B cell (primary cell): ENCODE results near the gene VAC14.
"Not testable (repeated sequence)": the region's sequence is repeated elsewhere in the genome, so short reads cannot be mapped to it uniquely, and the experiment has no call there.

Source experiments
- EZH2 ChIP-seq: IDR thresholded peaks from 2 replicates; pipeline ENCODE4 v1.6.1; 2012; ENCODE audit warnings: borderline replicate concordance, low read depth, mild to moderate bottlenecking, moderate library complexity, low read length; ENCODE audit not compliant: insufficient read depth, poor library complexity, severe bottlenecking
- TF ChIP-seq, protein P1 (sequence below): fragments of 200-600 bp; IDR thresholded peaks from one replicate; pipeline ENCODE4 v1.8.0; 2022; ENCODE audit warnings: antibody characterized with exemption, mild to moderate bottlenecking

DNA sequence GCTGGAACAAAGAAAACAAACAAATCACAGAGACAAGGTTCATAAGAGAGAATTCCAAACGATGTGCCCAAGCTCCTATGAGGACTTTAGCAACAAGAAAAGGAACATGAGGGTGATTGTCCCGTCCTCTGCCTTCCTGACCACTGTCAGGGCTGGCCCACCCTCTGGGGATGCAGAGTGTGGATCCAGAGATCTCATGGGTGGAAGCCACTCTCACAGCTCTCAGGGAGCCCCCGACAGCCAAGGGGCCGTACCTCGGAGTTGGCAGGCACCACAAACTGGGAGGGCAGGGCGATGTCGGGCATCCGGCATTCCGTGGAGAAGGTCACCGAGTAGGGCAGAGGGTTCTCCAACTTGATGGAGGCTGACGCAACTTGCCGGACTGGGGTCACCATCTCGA, 17.1 kb upstream of the VAC14 start:
- TF ChIP-seq, protein P1, sequence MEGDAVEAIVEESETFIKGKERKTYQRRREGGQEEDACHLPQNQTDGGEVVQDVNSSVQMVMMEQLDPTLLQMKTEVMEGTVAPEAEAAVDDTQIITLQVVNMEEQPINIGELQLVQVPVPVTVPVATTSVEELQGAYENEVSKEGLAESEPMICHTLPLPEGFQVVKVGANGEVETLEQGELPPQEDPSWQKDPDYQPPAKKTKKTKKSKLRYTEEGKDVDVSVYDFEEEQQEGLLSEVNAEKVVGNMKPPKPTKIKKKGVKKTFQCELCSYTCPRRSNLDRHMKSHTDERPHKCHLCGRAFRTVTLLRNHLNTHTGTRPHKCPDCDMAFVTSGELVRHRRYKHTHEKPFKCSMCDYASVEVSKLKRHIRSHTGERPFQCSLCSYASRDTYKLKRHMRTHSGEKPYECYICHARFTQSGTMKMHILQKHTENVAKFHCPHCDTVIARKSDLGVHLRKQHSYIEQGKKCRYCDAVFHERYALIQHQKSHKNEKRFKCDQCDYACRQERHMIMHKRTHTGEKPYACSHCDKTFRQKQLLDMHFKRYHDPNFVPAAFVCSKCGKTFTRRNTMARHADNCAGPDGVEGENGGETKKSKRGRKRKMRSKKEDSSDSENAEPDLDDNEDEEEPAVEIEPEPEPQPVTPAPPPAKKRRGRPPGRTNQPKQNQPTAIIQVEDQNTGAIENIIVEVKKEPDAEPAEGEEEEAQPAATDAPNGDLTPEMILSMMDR: not testable (repeated sequence)
- not testable (repeated sequence) for TF ChIP-seq EZH2
